Stimulated activated CD8-positive, alpha-beta memory T cell treated with anti-CD3 and anti-CD28 coated beads, Interleukin-4, amount 100 ng/mL, for 4 hours (primary cell): Measurements from ENCODE around the gene PTMS.

Experiments used
- DNase-seq, 2 donors: peaks; one replicate each; pipeline ENCODE4 v3.0.0-alpha.2; 2020; ENCODE audit warnings: low read depth in 2 of 2, low spot score in 1 of 2

The PTMS gene

DNA sequence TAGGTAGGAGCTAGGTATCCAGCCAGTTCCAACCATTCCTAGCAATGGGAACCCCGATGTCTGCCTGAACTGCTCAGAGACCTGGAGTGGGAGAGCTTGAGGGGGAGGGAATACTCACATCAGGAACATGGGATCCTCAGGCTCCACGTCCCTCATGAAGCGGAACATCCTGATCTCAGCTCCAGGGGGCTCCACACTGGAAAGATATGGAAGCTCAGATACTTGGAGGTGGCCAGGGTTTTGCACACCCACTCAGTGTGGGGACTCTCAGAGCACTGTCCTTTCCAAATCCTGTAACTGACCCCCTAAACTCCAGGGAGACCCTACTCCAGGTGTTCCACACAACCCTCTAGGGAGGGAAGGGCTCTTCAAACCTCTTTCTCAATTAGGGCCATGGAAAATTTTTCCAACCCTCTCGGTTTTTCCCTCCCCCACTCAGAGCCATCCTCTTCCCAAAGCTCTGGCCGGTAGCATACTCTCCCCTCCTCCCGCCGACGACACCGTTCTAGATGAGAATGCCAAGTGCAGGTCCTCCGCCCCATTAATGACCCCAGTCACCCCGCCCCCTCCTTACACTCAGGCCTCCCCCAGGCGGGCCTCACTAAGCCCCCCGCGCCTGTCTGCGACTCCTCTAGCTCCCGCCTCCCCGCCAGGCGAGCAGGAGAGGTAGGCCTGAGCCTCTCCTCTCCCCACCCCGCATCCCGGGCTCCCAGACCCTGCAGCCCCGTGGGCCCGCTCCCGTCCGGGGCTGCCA, 13.8 kb upstream of the PTMS start:
- DNase-seq: no peak

- DNase-seq: peak; percentile 94 to 95
Measured at GRCh38 chr12:6752921-6753771, 13.0 kb upstream of the PTMS start, which contains the start of gene MLF2. Gene MLF2 (minus strand): TSS chr12:6753141. CDS start chr12:6752334, 807 bp downstream.

- no peak for DNase-seq
Measured at GRCh38 chr12:6753772-6754356, 12.3 kb upstream of the PTMS start.

- no peak for DNase-seq
Measured at GRCh38 chr12:6754411-6754810, 11.8 kb upstream of the PTMS start.

DNA sequence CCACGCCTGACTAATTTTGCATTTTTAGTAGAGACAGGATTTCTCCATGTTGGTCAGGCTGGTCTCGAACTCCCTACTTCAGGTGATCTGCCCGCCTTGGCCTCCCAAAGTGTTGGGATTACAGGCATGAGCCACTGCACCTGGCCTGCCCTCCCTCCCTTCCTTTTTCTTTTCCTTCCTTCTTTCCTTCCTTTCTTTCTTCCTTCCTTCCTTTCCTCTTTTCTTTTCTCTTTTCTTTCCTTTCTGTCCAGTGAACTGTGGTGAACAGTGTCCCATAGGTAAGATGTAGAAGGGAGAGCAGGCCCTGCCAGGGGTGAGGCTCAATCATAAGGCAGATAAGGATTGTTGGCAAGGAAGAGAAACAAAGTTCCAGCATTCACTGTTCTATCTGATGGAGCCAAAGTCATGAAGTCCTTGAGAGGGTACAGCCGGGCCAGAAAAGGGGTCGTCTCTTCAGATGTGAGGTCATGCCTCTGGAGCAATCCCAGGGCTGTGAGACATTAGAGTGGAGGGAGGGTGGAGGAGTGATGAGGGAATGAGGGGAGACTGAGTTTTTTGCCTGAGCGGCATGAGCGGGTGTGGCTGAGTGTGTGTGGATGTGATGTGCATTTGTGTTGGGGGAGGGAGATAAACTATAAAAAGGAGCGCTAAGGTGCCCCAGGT, 9.0 kb upstream of the PTMS start:
- no peak for DNase-seq

- DNase-seq: no peak
Measured at GRCh38 chr12:6758506-6759095, 7.6 kb upstream of the PTMS start.

- DNase-seq: no peak
Measured at GRCh38 chr12:6759741-6760140, 6.4 kb upstream of the PTMS start.

- DNase-seq: no peak
Measured at GRCh38 chr12:6763380-6763779, 2.8 kb upstream of the PTMS start.

DNA sequence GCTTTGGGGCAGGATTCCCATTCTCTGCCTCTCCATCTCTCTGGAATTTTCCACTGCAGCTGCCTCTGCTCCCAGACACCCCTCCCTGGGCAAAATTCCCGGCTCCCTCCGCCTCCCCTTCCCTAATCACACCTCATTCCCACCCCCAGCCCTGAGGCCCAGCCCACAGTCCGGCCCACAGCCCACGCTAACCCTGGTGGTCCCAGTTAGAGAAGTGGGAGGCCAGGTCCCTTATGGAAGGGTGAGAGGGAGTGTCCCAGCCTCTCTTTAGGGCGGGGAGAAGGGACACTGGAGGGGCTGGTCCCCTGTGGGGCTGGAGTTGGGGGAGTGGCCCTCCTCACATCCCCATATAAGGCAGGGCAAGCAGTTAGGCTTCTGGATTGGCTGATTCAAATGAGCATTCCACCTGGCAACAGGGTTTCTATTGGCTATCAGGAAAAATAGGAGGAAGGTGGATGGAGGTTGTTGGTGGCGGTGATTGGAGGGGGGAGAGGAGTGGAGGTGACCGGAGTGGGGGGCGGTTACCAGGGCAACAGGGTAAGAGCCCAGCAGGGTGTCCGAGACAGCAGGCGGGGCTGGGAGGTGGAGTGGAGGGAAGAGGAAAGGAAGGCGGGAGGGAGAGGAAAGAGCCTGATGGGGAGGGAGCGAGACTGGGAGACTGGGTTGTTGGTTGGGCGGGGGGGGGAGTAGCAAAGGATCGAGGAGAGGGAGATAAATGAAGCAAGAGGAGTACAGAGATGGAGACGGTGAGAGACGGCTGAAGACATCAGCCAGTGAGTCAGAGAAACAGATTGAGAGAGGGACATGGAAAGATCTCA, 1.9 kb upstream of the PTMS start:
- DNase-seq: no peak

DNA sequence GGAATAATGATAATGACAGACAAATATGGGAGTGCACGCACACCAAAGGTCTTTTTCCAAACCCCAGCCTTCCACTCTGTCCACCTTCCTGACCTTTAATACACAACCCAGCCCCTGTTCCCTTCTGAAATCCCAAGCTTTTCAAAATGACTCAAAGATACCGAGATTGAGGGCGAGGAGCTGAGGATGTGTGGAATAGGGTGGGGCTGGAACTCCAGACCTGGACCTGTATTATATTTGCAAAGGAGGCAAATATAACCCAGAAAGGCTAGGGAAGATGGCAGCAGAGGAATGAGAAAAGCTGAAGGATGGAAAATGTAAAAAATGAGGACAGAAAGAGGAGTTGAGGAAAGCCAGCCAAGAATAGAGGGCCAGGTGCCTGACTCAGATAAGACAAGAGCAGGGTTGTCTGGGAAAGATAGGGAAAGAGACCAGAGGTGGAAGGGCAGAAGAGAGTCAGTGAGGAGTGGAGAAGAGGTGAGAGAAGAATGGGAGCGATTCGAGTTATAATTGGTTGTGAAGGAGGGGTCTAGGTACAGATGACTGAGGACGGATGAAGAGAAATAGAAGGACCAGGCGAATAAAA, 1.0 kb upstream of the PTMS start:
- DNase-seq: no peak

GRCh38 chr12:6766651-6767349, 637 bp downstream of the PTMS start:
- no peak for DNase-seq

DNA sequence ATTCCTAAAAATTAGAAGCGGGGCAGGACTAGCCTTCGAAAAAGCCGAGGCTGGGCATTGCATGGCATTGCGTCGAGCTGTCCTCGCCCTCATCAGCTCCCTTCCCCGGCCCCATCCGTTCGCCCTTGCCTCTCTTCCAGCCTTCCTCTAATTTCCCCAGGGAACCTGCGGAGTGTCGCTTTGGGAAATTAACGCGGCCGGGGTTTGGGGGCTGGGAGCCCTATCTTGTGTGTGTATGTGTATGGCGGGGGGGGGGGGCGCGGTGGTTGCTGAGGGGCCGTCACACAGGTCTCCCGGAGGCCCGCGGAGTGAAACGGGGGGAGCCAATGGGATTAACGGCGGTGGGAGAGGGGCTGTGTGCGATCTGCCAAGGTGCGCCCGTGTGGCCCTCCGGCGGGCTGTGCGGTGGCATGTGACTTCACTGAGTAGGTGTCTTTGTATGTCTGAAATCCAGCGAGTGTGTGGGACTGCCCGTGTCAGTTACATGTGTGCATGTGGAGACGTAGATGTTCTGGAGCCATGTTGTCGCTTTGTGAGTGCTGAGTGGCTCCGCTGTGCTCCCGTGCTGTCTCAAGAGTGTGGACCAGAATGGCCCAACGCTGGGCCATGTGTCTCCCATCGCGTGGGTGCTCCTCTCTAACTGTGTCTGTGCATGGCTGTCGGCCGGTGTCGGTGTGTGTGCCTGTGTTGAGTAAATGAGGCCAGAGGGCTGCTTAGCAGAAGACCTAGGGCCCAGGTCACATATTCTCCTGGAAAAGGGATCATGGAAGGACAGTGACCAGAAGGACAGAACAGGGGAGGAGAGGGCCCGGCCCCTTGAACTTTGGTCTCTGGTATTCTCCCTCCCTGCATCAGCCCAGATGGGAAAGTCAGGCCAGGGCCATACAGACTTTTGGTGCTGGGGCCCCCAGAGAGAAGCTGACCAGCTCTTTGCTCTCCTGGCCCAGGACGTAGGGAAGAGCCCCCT, 1.5 kb downstream of the PTMS start:
- no peak for DNase-seq

GRCh38 chr12:6768437-6768914, 2.3 kb downstream of the PTMS start:
- DNase-seq: no peak

DNA sequence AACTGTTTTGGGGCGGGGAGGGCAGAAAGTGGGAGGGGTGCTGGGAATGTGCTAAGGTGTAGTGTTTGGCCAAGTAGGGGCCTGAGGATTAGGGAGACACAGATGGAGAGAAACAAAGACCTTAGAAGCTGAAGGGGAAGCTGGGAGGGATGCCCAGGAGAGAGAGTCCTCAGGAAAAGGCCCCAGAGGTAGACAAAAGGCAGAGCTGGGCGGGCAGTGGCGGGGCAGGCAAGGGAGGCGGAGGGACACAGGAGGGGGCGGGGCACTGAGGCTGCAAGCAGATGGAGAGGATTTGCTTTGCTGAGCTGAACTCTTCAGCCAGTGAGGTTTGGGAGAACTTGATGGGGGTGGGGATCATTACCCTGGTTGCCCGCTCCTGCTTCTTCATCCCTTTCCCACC, 2.8 kb downstream of the PTMS start:
- DNase-seq: no peak

- DNase-seq: no peak
Measured at GRCh38 chr12:6769666-6770065, 3.5 kb downstream of the PTMS start.

- no peak for DNase-seq
Measured at GRCh38 chr12:6770094-6770493, 3.9 kb downstream of the PTMS start.

DNA sequence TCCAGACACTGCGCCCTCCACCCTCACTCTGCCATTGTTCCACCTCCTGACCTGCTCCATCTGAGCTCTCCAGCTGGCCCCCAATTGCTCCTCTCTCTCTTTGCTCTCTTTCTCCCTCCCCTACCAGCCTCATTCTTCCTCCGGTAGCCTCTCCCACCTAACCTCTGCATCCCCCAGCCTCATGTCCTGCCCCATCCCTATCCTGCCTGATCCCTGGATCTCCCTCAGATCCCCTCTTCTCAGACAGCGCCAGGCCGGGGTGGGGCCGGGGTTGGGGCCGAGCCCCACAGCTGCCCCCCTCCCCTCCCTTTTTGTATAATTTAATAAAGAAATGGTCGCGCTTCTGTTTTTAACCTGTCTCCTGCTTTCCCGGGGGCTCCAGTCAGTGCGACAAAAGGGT, 4.4 kb downstream of the PTMS start:
- DNase-seq: no peak

DNA sequence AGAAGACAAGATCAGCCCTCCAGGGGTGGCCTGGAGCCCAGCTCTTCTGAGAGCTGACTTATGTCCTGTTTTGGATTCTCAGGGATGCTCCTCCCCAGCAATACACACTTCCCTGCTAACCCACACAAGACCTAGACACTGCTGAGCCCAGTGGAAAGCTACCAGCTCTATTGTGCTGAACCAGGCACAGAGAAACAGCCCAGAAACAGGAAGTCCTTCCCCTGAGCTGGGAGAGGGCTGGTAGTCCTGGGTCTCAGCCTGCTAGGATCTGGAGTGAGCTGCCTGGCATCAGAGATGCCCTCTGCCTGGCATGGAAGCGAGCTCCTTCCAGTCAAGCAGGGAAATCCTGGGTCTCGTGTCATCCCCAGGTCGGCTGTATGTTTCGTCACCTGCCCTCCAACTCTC, 4.9 kb downstream of the PTMS start:
- no peak for DNase-seq
